HCT116 (cell line): ENCODE measurements around the gene ELOVL5.

Experiments
- ATF3 ChIP-seq: IDR thresholded peaks from 2 replicates; pipeline ENCODE4 v1.6.1; 2012
- CBX3 ChIP-seq: IDR thresholded peaks from 2 replicates; pipeline ENCODE4 v1.6.1; 2012; ENCODE audit warnings: low read depth
- CTCF ChIP-seq, 3 experiments: fragments of 200-600 bp in 1 of 3; sonication (generic) in 1 of 3; IDR thresholded peaks in 2 of 3; conservative IDR thresholded peaks in 1 of 3; 2 replicates each; pipeline ENCODE4 v1.5.1; 2012 to 2017; ENCODE audit warnings: low read depth in 2 of 3, low read length in 2 of 3, antibody characterized with exemption in 1 of 3, borderline replicate concordance in 1 of 3, control low read depth in 1 of 3, mild to moderate bottlenecking in 1 of 3, mixed read lengths in 1 of 3, mixed run types in 1 of 3, moderate library complexity in 1 of 3; ENCODE audit not compliant: insufficient read depth in 1 of 3
- EGR1 ChIP-seq: IDR thresholded peaks from 2 replicates; pipeline ENCODE4 v1.6.1; 2012; ENCODE audit warnings: low read depth
- FOSL1 ChIP-seq: IDR thresholded peaks from 2 replicates; pipeline ENCODE4 v1.6.1; 2012; ENCODE audit warnings: low read depth
- MAX ChIP-seq: IDR thresholded peaks from 2 replicates; pipeline ENCODE4 v1.6.1; 2012
- POLR2A ChIP-seq: IDR thresholded peaks from 2 replicates; pipeline ENCODE4 v1.7.0; 2011; ENCODE audit warnings: borderline replicate concordance; ENCODE audit not compliant: insufficient read depth, insufficient read length; ENCODE audit errors: extremely low read depth
- SP1 ChIP-seq: IDR thresholded peaks from 2 replicates; pipeline ENCODE4 v1.6.1; 2012; ENCODE audit warnings: low read depth
- YY1 ChIP-seq: IDR thresholded peaks from 2 replicates; pipeline ENCODE4 v1.6.1; 2011; ENCODE audit warnings: low read length, low read depth, moderate library complexity, mild to moderate bottlenecking; ENCODE audit not compliant: insufficient replicate concordance; ENCODE audit errors: extremely low read depth

GRCh38 chr6:53377793-53378192 is 29.0 kb upstream of the ELOVL5 start:
- no peak for TF ChIP-seq POLR2A
- TF ChIP-seq CTCF (IDR thresholded peaks at IDR 0.05 in 2 of 3, conservative IDR thresholded peaks at IDR 0.05 in 1 of 3; ENCODE audit: borderline replicate concordance in 1 of 3, insufficient read depth in 1 of 3, low read depth in 2 of 3, low read length in 2 of 3): no peak
- no peak for TF ChIP-seq FOSL1
- TF ChIP-seq CBX3: no peak
- no peak for TF ChIP-seq ATF3
- no peak for TF ChIP-seq YY1
- no peak for TF ChIP-seq MAX
- no peak for TF ChIP-seq EGR1
- no peak for TF ChIP-seq SP1
